Lower lobe of right lung (tissue), 2 donors: ENCODE results near the gene B4GAT1. TPM values are rescaled to one million over a fixed set of nuclear protein-coding genes. Genes with fewer than 3 reads are reported as not detected.

Source experiments
- ATAC-seq, 2 donors: fragments of 200-7000 bp; cut with Tn5 transposase; one replicate each; pipeline ENCODE4 v1.9.1; 2020 to 2022; ENCODE audit warnings: mild to moderate bottlenecking in 2 of 2, moderate library complexity in 2 of 2
- DNase-seq: peaks from one replicate; pipeline ENCODE4 v3.0.0-alpha.2; 2020
- H3K27ac ChIP-seq: fragments of 200-600 bp; one replicate; pipeline ENCODE4 v1.8.0; 2022
- H3K27me3 ChIP-seq: fragments of 200-600 bp; one replicate; pipeline ENCODE4 v1.8.0; 2022; ENCODE audit warnings: low read depth
- H3K36me3 ChIP-seq: fragments of 200-600 bp; one replicate; pipeline ENCODE4 v1.8.0; 2022; ENCODE audit warnings: mild to moderate bottlenecking
- H3K4me1 ChIP-seq: fragments of 200-600 bp; one replicate; pipeline ENCODE4 v1.8.0; 2022
- H3K4me3 ChIP-seq: fragments of 200-600 bp; one replicate; pipeline ENCODE4 v1.8.0; 2022; ENCODE audit warnings: mild to moderate bottlenecking
- H3K9me3 ChIP-seq: fragments of 200-600 bp; one replicate; pipeline ENCODE4 v1.8.0; 2022
- CTCF ChIP-seq: fragments of 200-600 bp; IDR thresholded peaks from one replicate; pipeline ENCODE4 v1.8.0; 2022; ENCODE audit warnings: antibody characterized with exemption, mild to moderate bottlenecking
- intact Hi-C: fragments of 100-400 bp; cut with DNase I; formaldehyde crosslinking; loops from one replicate; pipeline ENCODE4 v1.11.0; 2022
- total RNA-seq: library from RNA; stranded (reverse); fragmentation: NEBNext Ultra II Directional; extraction: Animal tissue kit (Norgen Biotek cat#: 25700); gene quantifications from one replicate; pipeline ENCODE4 v1.2.1, GENCODE V29; 2021
- donor health status: DM: no; HTN: yes; CAD: no; lungs with severe emphysema.

B4GAT1 gene
- total RNA-seq, 1 donor from 2014 or later = 22.6 TPM

GRCh38 chr11:66297610-66298009, 49.8 kb downstream of the B4GAT1 start:
- H3K36me3 ChIP-seq = no peaks in the 10 kb centered on the region
- ATAC-seq = no peak
- intact Hi-C loops = no loop called here

More at GRCh38 chr11:66297610-66298009, 49.8 kb downstream of the B4GAT1 start:
- H3K4me1 ChIP-seq = no peaks in the 10 kb centered on the region
- DNase-seq = no peak
- peaks cover 24% of the 10 kb centered on the region for H3K27me3 ChIP-seq
- TF ChIP-seq CTCF = no peak
- H3K4me3 ChIP-seq = no peak overlapping the region
- H3K9me3 ChIP-seq = no peaks in the 10 kb centered on the region
- H3K27ac ChIP-seq = no peak overlapping the region

Other genes with a start within 250 kb of the B4GAT1 start
- gene KLC2, start 89.9 kb downstream of the B4GAT1 start, total RNA-seq = 24.3 TPM
- 138 TPM for gene RAB1B, start 79.0 kb downstream of the B4GAT1 start, total RNA-seq
- gene CNIH2, start 69.5 kb downstream of the B4GAT1 start, total RNA-seq = 0.89 TPM
- 67.8 TPM for gene YIF1A, start 58.5 kb downstream of the B4GAT1 start, total RNA-seq
- not detected for gene TMEM151A, start 55.7 kb downstream of the B4GAT1 start, total RNA-seq
- gene CD248, start 30.6 kb downstream of the B4GAT1 start, total RNA-seq = 28.7 TPM
- gene RIN1, start 11.2 kb downstream of the B4GAT1 start, total RNA-seq = 8.2 TPM
- gene BRMS1, start 2.5 kb downstream of the B4GAT1 start, total RNA-seq = 37.8 TPM
- gene SLC29A2, start 24.1 kb upstream of the B4GAT1 start, total RNA-seq = 10.6 TPM
- gene NPAS4, start 73.4 kb upstream of the B4GAT1 start, total RNA-seq = not detected
- gene MRPL11, start 91.2 kb upstream of the B4GAT1 start, total RNA-seq = 32.7 TPM
- 21.4 TPM for gene PELI3, start 119.3 kb upstream of the B4GAT1 start, total RNA-seq
- gene DPP3, start 132.8 kb upstream of the B4GAT1 start, total RNA-seq = 32.7 TPM
- 41.4 TPM for gene BBS1, start 163.0 kb upstream of the B4GAT1 start, total RNA-seq
- 14.9 TPM for gene ZDHHC24, start 198.4 kb upstream of the B4GAT1 start, total RNA-seq
- gene ACTN3, start 199.3 kb upstream of the B4GAT1 start, total RNA-seq = 0.24 TPM
- gene CTSF, start 221.0 kb upstream of the B4GAT1 start, total RNA-seq = 31.2 TPM
- gene CCDC87, start 245.4 kb upstream of the B4GAT1 start, total RNA-seq = 0.50 TPM
- 40.5 TPM for gene CCS, start 245.6 kb upstream of the B4GAT1 start, total RNA-seq